OCI-LY7 (cell line): ENCODE data around the gene SLC22A7.

ENCODE experiments used
- CTCF ChIP-seq: fragments of 200-600 bp; sonication (generic); conservative IDR thresholded peaks from 2 replicates; pipeline ENCODE4 v1.5.1; 2014; ENCODE audit warnings: mild to moderate bottlenecking, antibody characterized with exemption, low read length, moderate library complexity, mixed read lengths
- EZH2phosphoT487 ChIP-seq: fragments of 200-600 bp; sonication (generic); IDR thresholded peaks from 2 replicates; pipeline ENCODE4 v1.6.1; 2018; ENCODE audit warnings: low read depth, borderline replicate concordance, mild to moderate bottlenecking, mixed run types, antibody characterized with exemption, low read length, moderate library complexity, mixed read lengths

GRCh38 chr6:43271944-43272343, 26.1 kb upstream of the SLC22A7 start:
- TF ChIP-seq CTCF (no peak), EZH2phosphoT487 (no peak)
